Endometrium (tissue), 2 donors: ENCODE data around the gene CCNB2.
"Not testable (repeated sequence)": the region's sequence is repeated elsewhere in the genome, so short reads cannot be mapped to it uniquely, and the experiment has no call there.

Experiments
- FAIRE-seq: peaks from 2 replicates; lab custom pipeline; 2012; peaks lifted over from hg19 to GRCh38; lab: Jason Lieb, UNC
- donor health status: control.
- donor health status: control.

CCNB2 gene

DNA sequence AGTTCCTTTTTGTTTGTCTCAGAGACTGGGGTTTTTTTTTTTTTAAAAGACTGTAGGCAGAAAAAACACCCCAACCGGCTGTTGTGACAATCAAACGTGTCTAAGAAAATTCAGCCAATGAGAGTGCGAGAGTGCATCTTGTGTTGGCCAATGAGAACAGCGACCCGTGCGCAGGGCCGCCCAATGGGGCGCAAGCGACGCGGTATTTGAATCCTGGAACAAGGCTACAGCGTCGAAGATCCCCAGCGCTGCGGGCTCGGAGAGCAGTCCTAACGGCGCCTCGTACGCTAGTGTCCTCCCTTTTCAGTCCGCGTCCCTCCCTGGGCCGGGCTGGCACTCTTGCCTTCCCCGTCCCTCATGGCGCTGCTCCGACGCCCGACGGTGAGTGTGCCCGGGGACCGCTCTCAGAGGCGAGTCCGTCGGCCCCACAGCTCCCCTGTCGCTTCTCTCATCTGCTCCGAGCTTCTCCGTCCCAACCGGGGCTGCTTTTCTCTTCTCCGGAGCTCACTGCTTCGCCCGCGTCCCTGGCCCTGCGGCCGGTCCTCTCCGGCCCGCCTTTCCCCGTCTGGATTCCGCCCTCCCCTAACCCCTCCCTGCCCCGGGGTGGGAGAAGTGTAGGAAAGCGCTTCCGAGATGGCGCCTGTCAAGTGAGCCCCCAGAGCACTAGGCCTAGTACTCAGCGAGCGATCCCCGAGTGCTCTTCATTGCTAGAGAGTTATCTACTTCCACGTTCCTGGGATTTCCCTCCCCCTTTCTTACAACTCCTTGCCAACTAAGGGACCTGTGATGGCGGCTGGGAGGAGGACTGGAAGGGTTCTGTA, at the start of gene CCNB2:
Gene CCNB2, plus strand, starts transcription at position 235 of the 821 bp plus-strand sequence. Its CDS starts 123 bp downstream, at position 358.
- FAIRE-seq, result peak; percentile 84

DNA sequence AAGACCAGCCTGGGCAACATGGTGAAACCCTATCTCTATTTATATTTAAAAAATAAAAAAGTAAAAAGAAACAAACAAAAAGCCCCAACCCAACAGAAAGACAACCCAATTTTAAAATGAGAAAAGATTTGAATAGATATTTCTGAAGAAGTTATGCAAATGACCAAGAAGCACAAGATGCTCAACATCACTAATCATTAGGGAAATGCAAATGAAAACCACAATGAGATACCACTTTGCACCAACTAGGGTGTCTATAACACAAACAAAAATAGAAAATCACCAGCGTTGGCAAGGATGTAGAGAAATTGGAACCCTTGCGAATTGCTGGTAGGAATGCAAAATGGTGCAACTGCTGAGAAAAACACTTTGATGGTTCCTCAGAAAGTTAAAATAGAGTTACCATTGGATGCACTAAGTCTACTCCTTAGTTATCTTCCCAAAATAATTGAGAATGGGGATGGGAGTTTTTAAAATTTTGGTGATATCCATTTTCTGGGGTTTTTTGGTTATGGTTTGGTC, 45.8 kb upstream of the CCNB2 start:
- FAIRE-seq, result no peak

DNA sequence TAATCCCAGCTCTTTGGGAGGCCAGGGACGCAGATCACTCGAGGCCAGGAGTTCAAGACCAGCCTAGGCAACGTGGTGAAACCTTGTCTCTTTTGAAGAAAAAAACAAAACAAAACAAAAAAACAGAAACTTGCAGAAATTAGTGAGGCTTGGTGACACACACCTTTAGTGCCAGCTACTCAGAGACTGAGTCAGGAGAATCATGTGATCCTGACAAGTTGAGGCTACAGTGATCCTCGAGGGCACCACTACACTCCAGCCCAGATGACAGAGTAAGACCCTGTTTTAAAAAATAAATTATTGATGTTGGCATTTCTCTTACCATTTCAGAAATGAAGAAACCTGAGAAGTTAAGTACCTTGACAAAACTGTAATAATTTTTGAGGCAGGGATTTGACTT, 44.6 kb upstream of the CCNB2 start:
- no peak for FAIRE-seq

DNA sequence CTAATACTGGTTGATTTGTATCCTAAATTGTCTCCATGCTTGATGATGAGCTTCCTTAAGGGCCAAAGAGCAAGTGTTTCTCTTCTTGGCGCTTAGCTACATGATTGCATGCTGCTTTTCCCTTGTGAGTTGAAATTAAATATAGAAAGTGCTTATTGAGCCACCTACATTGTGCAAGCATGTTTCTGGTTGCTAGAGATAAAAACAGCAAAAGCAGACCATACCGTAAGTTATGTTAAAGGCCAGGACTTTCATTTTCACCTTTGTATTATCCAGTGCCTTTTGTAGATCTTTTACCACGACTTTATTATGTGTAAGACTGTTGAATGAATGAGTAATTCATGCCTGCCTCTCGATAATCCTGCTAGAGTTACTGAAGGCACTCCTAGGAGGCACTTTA, 41.9 kb upstream of the CCNB2 start:
- FAIRE-seq, result no peak

DNA sequence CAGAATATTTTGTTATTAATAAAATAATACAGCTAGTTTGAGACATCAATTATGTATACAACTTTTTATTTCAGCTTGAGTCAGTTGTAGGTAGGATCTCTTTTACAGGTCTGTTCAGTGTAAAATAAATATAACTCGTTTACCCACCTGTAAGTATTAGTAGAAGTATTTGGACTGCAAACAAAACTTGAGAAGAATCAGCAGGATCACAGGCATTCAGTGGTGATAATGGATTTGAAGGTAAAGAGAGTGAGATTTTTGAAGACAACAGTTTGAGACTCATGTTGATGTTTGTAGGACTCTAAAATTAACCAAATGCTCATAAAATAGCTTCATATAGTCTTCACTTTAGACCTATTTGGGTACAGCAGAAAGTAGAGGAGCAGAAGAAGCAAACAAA, 35.5 kb upstream of the CCNB2 start:
- no peak for FAIRE-seq

DNA sequence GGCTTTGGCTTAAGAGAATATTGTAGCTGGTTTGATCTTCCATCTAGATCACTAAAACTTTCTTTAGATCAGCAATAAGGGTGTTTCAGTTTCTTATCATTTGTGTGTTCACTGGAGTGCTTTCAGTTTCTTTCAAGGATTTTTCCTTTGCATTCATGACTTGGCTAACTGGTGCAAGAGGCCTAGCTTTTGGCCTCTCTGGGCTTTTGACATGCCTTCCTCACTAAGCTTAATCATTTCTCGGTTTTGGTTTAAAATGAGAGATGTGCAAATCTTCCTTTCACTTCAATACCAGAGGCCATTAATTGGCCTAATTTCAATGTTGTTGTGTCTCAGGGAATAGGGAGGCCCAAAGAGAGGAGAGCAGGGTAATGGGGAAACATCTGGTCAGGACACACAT, 30.3 kb upstream of the CCNB2 start:
- no peak for FAIRE-seq

DNA sequence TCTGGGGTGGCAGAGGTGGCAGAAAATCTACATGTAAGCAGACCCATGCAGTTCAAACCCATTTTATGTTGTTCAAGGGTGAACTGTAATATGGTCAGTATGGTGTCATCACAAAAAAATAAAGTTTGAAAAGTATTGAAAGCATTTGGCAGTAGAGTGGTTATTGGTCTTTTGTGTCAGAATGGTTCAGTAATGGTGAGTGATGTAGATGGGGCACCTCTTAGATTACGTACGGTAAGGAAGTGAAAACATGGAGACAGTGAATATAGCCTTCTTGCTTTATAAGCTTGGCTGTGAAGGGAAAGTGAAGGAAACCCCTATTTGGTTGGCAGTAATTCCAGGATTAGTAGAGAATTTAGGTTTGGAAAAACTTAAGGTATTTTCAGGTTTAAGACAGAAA, 17.2 kb upstream of the CCNB2 start:
- FAIRE-seq, result no peak

DNA sequence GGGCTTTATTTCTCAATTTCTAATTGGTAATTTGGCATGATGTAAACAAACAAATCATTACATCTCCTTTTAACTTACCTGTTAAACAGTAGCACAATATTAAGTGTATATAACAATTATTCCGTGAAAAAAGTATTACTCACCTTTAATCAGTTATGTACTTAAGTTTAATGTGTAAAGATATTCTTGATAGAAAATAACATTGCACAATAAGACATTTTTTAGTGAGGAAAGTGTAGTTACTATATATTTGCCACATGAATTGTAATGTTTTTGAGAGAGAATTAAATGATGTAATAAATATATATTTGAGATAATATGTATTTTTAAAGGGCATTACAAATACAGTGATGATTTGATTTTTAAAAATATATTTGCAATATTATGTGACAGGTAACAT, 10.9 kb upstream of the CCNB2 start:
- FAIRE-seq, result no peak

DNA sequence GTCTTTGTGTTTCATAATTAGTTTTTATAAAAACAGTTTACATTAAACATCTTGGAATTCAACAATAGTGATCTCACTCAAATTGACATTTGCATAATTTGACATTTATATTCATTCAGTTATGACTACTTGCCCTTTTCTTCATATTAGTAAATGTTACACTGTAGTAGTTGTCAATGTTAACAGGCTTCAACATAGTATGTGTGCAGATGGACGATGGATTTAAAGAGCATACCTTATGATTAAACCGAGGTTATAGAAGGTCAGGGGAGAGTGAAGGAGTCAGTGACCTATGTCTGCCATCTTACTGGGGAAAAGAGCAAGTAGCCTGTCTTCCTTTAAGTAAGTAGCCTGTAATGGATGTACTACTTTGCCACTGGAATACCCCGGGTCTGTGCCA, 8.5 kb upstream of the CCNB2 start:
- FAIRE-seq, result no peak

DNA sequence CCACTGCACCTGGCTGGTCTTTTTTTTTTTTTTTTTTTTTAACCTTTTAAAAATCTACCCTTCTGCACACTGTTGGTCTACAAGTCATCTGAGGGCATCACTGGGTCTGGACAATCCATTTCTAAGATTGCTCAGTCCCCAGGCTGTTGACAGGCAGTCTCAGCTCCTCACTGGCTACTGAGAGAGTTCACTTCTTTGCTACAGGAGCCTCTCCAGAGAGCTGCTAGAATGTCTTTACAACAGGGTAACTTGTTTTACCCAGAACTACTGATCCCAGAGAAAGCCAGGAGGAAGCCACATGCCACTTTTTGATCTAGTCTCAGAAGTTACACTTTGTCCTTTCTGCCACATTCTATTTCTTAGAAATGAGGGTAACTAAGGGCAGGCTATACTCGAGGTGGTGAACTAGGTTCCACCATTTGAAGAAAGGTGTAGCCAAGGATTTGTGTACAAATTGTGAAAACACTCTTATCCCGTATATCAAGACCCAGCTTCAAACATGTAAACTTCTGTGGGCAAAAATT, 5.7 kb upstream of the CCNB2 start:
- FAIRE-seq, result no peak

DNA sequence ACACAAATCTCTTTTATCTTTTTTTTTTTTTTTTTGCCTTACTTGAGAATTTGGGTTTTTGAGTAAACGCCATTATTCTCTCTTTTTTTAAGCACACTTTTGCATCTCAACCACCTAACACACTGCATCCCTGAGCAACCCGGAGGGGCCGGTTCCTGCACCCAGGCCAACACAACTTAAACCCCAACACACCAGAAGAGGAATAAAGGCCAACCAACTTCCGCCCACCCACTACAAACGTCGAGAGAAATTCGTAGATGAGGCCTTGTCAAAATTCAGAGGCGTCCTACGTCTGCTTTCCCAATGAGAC, 389 bp upstream of the CCNB2 start:
- FAIRE-seq, result no peak

DNA sequence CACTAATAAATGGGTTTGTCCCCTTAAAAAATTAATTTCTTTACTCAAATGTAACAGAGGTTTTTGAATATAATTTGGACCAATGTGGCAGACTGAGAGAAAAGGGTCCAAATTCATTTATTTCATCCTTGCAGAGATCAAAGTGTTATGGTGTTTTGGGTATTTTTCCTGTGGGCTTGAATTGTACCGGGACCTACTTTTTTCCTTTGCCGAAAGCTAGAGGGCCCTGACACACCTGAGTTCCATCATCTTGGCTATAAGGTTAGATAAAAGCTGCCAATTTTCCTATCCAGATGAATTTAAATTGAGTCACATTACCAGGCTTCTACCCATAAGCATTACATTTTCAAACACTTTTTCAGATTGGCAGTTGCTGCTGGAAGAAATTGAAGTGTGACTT, 908 bp downstream of the CCNB2 start:
- no peak for FAIRE-seq

DNA sequence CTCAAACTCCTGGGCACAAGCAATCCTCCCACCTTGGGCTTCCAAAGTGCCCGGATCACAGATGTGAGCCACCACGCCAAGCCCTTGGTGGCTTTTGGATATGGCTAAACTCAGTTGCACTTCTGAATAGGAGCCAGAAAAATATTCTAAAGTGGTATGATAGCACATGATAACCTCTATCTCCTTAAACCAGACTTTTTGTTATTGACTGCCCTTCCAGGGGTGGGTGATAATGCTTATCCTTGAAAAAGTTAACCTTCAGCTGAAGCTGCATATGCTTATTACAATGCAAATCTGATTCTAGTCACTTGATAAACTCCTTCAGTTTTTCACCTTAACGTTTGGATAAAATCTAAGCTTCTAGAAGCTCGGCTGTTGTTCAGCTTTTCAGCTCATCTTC, 6.3 kb downstream of the CCNB2 start:
- no peak for FAIRE-seq

DNA sequence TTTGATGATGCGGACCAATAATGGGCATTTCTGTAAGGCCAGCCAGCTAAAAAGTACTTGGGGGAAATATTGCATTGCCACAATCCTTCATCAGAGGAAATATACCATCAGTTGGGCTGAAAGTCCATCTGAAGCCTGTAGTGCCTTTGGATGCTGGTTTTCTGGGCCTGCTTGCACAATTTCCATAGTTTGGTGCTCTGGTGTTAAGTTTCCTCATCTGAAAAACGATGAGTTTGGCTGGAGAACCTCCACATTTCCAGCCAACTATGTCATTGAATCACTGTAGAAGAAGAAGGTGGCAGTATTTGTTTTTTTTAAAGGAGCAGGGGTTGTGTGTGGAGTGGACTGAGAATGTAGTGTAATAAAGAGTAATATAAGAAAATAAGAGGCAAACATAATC, 10.1 kb downstream of the CCNB2 start:
- FAIRE-seq, result no peak

DNA sequence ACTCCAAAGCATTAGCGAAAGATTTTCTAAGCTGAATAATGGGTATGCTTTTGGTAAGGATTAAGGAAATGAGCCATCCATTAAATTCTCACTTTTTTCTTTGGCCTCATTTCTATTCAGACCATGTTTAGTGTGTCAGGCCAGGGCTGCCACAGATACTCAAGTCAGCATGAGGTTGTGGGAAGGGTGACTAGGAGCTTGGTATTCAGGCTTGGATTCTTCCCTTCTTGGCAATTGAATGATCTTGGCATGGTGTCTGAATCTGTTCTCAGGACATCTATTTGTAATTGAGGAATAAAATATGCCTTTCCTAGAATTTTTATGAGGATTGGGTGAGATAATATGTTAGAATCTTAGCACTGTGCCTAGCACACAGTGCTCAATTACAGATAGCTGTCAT, 11.2 kb downstream of the CCNB2 start:
- no peak for FAIRE-seq

DNA sequence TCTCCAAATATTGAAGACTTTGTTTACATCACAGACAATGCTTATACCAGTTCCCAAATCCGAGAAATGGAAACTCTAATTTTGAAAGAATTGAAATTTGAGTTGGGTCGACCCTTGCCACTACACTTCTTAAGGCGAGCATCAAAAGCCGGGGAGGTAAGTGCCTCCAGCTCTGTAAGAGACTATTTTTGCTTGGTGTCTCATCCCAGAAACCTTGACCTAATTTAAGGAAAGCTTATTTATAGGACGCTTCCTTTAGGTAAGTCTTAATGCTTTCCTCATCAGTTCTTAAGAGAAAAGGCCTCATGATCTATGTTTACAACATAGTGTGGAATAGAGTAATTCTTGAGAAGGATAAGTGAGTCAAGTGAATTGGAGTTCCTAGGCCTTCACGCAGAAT, 11.8 kb downstream of the CCNB2 start:
- no peak for FAIRE-seq

DNA sequence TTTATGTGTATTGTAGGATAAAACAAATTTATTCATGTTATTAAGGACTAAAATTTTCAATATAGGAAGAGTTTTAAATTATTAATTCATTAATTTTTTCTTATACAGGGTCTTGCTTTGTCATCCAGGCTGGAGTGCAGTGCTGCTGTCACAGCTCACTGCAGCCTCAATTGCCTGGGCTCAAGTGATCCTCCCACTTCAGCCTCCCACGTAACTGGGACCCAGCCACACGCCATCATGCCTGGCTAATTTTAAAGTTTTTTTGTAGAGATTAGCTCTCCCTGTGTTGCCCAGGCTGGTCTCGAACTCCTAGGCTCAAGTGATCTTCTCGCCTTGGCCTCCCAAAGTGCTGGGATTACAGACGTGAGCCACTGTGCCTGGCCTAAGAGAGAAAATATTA, 14.7 kb downstream of the CCNB2 start:
- no peak for FAIRE-seq

DNA sequence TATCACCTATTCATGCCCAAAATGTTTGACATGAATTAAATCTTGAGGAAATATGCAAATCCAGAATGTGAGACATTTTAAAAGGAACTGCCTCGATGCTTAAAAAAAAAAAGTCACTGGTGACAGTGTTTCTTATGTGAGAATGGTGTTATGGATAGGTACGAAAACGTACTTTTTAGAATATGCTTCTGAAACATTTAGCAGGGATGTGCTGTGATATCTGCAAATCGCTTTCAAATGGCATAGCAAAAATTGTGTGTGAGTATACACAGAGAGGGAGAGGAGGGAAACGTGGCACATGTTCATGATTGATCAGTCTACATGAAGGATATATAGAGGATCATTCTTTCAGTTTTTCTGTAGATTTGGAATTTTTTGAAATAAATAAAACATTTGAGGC, 16.0 kb downstream of the CCNB2 start:
- no peak for FAIRE-seq

DNA sequence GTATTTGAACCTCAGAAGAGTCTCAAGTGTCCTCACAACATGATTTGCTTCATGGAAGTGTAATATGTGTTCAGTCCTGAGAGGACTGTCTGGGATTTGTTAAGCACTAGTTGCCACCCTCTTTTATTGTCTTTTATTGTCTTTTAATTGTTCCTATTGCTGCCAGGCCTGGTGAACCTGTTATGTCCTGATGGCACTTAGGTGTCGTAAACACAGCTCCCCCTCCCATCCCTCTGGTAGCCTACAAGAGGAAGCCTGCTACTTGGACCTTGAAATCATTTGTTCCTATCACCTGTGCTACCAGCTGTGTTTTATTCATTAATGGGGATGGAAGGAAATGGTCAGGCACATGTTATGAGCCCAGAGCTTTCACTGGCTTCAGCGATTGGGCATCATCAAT, 19.3 kb downstream of the CCNB2 start:
- FAIRE-seq, result no peak

DNA sequence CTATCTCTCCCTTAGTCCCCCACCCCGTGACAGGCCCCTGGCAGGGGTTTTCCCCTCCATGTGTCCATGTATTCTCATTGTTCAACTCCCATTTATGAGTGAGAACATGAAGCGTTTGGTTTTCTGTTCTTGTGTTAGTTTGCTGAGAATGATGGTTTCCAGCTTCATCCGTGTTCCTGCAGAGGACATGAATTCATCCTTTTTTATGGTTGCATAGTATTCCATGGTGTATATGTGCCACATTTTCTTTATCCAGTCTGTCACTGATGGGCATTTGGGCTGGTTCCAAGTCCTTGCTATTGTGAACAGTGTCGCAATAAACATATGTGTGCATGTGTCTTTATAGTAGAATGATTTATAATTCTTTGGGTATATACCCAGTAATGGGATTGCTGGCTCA, 20.7 kb downstream of the CCNB2 start:
- not testable (repeated sequence) for FAIRE-seq

DNA sequence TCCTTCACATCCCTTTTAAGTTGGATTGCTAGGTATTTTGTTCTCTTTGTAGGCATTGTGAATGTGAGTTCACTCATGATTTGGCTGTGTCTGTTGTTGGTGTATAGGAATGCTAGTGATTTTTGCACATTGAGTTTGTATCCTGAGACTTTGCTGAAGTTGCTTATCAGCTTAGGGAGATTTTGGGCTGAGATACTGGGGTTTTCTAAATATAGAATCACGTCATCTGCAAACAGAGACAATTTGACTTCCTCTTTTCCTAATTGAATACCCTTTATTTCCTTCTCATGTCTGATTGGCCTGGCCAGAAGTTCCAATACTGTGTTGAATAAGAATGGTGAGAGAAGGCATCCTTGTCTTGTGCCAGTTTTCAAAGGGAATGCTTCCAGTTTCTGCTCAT, 22.3 kb downstream of the CCNB2 start:
- FAIRE-seq, result not testable (repeated sequence)

DNA sequence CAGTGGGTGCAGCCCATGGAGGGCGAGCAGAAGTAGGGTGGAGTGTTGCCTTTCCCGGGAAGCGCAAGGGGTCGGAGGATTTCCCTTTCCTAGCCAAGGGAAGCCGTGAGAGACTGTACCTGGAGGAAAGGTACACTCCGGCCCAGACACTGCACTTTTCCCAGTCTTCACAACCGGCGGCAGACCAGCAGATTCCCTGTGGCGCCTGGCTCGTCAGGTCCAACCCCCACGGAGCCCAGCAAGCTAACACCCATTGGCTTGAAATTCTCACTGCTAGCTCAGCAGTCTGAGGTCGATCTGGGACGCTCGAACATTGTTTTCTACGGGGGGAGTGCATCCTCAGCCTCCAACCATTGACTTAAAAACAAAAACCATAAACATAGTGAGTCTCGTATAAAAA, 26.5 kb downstream of the CCNB2 start:
- FAIRE-seq, result no peak

DNA sequence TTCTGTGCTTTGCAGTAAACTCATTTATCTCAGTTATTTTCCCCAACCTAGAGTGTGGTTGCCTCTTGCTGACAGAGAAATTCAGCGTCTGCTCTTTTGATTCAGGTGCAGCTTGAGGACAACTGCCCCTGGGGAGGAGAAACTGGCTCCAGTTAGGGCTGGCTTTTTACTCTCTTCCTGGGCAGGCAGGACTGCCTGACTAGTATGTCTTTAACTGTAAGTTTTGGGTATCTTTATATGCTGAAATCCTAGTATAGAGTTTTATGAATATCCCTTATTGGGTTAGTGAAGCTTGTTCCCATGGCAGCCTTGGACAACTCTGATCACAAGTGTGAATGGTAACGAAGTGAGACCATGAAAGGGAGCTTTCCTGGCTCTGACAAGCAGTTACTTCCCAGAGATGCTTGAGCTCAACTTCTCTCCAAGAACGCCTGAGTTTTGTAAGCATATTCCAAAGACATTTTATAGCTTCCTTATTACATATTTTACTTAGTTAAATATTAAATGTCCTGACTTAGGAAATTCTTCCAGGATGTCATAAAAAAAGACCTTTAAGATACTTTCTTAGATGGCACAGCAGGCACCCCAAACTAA, 27.1 kb downstream of the CCNB2 start:
- no peak for FAIRE-seq

DNA sequence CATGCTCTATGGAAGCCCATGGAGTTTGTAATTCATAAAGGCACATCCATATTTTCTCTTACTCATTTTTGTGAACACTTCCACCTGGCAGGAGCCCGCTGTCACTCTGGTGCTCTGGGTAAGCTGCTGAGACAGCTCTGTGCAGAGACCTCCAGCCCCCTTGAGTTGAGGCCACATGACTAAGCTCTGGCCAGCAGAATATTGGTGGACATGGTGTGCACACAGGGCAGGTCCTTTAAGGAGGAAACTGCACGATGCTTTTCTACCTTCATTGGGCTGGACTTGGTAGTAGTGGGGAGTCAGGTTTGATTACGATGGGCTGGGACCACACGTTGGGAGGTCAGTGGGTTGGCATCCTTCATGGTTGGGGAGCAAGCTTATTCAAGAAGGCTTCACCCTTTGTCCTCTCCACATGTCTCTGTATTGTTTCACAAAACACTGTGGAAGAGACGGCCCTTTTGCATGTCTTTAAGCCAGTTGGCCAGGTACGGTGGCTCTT, 29.0 kb downstream of the CCNB2 start:
- no peak for FAIRE-seq
